Stimulated activated CD4-positive, alpha-beta T cell treated with anti-CD3 and anti-CD28 coated beads, Interleukin-15, amount 100 ng/mL, for 48 hours (primary cell): ENCODE results near the gene SELENOW.
"Not testable (repeated sequence)": the region's sequence is repeated elsewhere in the genome, so short reads cannot be mapped to it uniquely, and the experiment has no call there.

Source experiments
- DNase-seq, 2 donors: peaks; one replicate each; pipeline ENCODE4 v3.0.0-alpha.2; 2020; ENCODE audit warnings: low read depth in 2 of 2

Gene SELENOW

DNA sequence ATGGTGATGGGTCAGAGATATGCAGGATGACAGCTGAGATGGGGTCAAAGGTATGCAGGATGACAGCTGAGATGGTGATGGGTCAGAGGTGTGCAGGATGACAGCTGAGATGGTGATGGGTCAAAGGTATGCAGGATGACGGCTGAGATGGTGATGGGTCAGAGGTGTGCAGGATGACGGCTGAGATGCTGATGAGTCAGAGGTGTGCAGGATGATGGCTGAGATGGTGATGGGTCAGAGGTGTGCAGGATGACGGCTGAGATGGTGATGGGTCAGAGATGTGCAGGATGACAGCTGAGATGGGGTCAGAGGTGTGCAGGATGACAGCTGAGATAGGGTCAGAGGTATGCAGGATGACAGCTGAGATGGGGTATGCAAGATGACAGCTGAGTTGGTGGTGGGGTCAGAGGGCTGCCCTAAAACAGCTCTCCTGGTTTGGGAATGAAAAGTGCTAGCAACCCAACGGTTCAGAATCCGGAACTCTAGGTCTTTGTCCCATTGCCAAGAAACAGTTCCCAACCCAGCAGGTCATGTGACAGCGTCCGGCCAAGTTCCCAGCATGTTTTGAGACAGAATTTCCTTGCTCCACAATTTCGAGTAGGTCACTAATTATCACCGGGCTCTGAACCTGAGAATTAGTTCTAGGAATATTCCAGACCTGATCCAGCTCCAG lies 3.2 kb downstream of the SELENOW start:
- DNase-seq = no peak

DNA sequence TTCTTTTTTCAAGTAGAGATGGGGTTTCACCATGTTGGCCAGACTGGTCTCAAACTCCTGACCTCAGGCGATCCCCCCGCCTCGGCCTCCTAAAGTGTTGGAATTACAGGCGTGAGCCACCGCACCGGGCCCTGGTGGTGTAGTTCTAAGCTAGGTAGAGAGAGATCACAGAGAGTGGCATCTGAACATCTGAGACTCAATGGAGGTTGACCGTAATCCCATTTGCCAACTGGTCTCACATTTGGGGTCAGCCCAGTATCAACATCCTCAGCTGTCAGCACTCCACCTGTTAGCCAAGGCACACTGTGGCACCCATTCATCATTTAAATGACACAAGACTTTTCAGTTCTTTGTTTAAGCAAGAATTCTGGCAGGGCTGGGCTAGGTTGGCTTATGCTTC lies 8.1 kb downstream of the SELENOW start:
- no peak for DNase-seq

DNA sequence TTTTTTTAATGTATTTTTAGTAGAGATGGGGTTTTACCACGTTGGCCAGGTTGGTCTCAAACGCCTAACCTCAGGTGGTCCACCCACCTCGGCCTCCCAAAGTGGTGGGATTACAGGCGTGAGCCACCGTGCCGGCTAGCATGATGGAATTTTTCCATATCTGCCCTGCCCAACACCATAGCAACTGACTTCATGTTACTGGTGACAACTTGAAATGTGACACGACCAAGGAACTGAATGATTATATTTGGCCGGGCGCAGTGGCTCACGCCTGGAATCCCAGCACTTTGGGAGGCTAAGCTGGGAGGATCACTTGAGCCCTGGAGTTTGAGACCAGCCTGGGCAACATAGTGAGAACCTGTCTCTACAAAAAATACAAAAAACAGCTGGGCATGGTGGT lies 8.8 kb downstream of the SELENOW start:
- not testable (repeated sequence) for DNase-seq

DNA sequence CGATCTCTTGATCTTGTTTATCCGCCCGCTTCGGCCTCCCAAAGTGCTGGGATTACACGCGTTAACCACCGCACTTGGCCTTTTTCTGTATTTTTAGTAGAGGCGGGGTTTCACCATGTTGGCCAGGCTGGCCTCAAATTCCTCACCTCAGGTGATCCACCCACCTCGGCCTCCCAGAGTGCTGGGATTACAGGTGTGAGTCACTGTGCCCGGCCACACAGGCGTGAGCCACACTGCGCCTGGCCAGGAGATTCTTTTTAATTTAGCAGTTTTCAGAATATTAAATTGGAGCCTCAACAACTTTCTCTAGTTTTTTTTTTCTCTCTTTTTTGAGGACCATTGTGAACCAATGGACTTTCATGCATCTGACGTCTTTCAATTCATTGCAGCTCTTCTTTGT lies 11.3 kb downstream of the SELENOW start:
- DNase-seq = not testable (repeated sequence)

DNA sequence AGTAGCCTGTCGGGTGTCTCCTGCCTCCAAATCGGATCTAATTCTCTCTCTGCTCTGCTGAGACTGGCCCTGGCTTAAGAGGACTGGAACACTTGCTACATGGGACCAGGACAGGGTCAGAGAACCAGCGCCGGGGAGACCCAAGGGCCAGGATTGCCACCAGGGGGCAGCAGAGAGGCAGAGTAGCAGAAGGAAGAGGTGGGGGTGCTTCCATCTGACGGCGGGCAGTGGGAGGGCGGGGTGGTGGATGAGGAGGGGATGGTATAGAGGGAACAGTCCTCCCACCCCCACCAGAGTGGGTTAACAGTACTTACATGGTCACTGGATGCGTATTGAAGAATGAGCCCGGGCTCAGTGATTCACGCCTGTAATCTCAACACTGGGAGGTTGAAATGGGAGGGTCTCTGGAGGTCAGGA lies 11.9 kb downstream of the SELENOW start:
- DNase-seq = peak; percentile 78 to 86

DNA sequence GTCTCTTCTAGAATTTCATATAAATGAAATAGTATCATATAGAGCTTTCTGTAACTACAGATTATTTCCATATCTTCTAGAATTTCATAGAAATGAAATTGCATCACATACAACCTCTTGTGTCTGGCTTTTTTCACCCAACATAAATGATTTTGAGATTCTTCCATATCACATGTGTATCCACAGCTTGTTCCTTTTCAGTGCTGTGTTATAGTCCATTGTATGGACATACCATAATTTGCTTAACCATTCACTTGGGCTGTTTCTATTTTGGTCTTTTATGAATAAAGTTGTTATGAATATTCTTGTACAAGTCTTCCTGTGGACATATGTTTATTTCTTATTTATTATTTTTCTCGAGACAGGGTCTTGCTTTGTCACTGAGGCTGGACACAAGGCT lies 14.1 kb downstream of the SELENOW start:
- DNase-seq = no peak

DNA sequence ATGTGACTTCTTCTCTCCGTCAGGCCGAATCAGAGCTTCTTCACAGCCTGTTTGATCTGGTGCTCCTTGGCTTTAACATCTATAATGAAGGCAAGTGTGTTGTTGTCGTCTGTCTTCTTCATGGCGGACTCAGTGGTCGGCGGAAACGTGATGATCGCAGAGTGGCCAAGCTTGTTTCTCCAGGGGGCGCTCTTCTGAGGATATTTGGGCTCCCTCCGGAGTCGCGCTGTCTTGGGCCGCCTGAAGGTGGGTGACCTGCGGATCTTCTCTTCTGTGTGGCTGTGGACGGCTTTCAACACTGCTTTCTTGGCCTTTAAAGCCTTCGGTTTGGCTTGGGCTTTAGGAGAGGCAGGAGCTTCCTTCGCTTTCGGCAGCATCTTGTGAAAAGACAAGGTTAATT lies 16.0 kb downstream of the SELENOW start:
- no peak for DNase-seq

DNA sequence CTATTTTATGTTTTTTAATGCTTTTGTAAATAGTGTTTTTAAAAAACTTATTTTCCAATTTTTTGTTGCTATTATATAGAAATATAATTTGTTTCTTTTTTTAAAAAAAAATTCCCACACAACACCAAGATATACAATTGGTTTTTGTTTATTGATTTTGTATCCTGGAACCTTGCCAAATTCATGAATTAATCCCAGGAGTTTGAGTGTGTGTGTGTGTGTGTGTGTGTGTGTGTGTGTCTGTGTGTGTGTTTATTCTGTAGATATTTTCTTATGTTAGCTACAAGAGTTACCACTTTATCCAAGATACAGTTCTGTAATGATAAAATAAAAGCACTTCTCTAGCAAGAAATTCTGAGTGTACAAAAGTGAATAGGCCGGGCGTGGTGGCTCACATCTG lies 18.3 kb downstream of the SELENOW start:
- DNase-seq = no peak

DNA sequence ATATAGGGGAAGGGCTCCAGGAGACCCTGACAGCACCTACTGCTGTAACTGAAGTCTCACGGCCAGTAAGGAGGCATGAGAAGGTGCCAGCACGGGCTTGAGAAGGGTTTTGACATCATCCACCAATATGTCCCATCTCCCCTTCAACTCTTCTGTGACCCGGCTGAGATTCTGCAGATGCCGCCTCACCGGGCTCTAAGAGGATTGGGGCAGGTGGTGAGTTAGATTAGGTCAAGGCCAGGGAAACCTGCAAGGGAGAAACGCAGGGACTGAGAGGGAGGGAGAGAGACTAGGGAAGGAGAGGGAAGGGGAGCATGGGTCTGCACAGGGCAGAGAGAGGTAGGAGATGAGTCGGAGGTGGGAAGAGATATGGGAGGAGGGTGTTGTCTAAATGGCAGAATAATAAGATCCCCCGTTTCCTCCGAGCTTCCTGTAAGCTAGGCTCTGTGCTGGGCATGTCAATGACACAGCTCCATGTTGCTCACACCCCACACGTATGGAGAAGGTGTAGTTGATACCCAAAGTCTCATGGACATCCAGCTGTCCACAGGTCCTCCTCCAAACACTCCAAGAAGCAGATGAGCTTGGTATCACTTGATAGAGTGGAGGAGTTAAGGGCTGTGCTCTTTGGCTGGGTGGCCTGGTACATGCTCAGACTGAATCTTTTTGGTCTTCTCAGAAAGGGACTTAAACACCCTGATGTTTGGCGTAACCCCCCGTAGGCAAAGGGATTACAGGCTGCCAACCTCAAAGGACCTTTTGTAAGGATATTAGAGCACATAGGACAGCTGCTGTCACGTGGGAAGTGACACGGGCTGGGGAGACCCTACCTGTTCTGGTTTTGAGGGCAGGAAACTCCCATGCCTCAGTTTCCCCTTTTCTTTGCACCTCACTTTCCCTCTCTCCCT lies 19.7 kb downstream of the SELENOW start:
- DNase-seq = no peak

DNA sequence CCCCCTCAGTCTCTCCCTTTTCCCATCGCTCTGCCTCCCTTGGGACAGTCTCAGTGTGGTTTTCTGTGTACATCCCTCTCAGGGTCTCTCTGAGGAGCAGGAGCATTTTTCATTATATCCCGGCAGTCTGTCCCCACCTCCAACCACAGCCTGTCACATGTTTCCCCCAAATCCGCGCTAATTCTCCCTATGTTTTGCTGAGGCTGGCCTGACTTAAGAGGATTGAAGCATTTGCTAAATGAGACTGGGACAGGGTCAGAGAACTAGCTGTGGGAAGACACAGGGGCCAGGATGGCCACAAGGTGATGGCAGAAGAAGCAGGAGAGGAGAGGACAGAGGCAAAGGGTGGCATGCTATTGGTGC lies 20.4 kb downstream of the SELENOW start:
- no peak for DNase-seq

DNA sequence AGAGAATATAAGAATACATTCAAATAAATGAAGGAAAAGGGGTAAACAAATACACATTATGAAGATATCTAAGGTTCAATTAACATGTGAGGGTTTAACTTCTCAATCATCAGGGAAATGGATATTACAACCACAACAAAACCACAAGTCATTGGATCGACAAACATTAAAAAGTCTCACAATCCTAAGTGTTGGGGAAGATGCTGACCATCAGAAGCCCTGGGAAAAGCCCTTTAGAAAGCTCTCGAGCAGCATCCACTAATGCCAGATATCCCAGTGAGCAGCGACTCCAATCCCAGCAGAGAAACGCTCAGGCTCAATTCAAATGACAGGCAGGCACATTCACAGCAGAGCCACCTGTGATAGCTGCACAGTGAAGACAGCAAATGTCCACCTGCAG lies 22.8 kb downstream of the SELENOW start:
- no peak for DNase-seq

DNA sequence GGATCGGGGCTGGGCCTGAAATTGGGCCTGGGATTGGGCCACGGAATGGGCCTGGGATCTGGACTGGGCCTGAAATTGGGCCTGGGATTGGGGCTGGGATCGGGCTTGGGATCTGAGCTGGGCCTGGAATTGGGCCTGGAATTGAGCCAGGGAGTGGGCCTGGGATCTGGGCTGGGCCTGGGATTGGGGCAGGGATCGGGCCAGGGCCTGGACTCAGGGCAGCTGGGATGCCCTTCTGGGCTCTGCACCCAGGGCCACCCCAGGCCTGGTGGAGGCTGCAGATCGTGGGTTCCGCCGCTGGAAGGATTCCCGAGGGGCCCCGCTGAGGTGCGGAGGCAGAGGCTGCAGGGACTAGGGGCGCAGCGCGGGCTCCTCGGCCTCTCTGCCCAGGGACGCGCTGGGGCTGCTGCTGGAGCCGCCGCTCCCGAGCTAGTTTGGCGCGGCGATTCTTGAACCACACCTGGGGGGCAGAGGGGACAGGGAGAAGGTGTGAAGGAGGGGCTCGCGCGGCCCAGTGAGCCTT lies 24.1 kb downstream of the SELENOW start:
- no peak for DNase-seq

DNA sequence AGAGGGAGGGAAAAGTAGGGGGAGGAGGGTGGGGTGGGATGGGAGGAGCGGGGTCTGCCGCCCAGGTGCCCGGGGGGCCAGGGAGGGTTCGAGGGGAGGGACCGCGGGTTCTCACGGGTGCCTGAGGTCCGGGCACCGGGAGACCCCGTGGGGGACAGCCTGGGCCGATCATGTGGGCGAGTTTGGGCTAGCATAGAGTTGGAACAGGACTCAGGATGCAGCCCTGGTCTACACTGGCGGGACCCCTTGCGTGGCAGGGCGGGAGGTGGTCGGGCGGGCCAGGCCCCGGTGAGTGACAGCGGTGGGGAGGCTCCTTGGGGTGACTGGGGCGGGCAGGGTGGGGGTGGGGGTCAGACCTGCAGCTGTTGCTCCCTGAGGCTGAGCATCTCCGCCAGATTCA lies 24.6 kb downstream of the SELENOW start:
- DNase-seq = not testable (repeated sequence)

DNA sequence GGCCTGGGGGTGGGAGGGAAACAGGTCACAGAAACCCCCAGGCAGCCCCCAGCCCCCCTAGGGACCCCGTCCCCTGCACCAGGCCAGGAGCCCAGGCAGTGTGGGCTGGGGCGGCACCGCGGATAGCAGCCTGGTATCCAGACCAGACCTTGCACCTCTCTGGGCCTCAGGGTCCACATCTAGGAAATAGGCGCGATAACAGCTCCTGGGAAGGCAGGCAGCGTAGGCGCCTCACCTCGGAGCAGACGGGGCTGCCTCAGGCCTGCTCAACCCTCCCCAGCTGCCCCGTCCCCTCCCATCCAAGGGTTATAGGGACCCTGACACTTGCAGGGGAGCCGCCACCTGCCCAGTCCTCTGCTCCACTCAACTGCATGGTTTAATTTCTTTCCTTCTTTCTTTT lies 25.2 kb downstream of the SELENOW start:
- not testable (repeated sequence) for DNase-seq

DNA sequence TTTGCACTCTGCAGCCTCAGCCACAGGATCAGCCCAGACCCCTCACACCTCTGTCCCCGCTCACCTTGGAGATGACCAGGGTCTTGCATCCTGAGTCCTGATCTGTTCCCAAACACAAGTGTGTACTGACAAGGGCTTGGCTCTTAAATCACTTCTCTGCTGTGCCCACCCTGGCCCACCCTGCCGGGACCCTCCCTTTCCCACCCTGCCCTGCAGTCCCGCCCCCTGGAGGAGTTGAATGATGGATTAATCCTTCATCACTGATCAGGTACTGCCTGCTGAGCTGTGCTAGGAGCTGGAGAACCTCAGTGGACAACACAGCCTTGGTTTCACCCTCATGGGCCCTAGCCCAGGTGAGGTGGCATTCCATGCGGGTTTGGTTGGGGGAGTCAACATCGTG lies 25.9 kb downstream of the SELENOW start, which contains the start of gene TPRX1:
Gene TPRX1 (minus strand): TSS at position 101 of the 400 bp plus-strand sequence. CDS start 12 bp downstream, at position 89.
- not testable (repeated sequence) for DNase-seq

DNA sequence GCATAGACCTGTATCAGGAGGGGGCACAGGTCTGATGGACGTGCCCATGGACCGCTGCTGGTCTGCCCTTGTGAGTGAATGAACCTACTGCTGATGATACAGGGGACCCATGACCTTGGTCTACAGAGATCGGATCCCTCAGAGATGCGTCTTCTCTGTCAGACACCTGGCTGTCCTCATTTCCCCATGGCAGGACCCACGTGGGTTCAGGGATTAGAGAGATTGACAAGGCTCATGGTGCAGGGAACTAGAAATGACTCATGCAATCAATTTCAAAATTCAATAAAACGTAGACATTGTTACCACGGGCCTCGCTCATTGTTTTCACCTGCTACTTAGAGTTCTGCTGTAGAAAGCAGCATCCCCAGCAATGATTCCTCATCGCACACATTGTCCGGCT lies 26.8 kb downstream of the SELENOW start:
- DNase-seq = no peak

DNA sequence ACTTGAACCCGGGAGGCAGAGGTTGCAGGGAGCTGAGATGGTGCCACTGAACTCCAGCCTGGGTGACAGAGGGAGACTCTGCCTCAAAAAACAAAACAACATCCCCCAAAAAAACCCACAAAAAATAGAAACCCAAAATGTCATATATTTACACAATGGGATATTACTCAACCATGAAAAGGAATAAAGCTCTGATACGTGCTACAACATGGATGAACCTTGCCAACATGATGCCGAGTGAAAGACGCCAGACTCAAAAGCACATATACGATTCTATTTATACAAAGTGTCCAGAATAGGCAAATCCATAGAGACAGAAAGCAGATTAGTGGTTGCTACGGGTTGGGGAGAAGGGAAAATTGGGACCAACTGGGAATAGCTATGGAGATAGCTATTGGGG lies 27.9 kb downstream of the SELENOW start:
- no peak for DNase-seq

DNA sequence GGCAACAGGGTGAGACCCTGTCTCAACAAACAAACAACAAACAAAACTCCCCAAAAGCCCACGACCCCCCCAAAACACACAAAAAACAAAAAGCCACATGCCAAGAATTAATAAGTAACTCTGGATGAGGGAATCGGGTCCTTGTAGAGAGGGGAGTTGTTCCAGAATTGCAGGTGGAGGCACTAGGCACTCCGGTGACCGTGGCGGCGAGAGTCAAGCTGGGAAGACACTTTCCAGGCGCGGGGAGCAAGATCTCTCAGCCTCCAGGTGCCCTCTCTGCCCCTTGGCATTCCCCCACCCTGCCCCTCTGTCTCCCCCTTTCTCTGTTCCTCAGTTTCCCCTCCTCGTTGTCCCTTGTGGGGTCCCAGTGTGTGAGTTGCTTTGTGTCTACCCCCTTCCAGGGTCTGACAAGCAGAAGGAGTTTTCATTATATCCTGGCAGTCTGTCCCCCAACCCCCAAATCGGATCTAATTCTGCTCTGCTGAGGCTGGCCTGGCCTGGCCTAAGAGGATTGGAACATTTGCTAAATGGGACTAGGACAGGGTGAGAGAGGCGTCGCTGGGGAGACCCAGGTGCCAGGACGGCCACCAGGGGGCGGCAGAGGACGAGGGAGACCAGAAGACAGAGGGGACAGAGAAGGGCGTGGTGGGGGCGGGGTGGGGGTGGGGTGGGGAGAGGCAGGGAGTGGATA lies 34.9 kb downstream of the SELENOW start:
- DNase-seq = peak; percentile 64 to 81

DNA sequence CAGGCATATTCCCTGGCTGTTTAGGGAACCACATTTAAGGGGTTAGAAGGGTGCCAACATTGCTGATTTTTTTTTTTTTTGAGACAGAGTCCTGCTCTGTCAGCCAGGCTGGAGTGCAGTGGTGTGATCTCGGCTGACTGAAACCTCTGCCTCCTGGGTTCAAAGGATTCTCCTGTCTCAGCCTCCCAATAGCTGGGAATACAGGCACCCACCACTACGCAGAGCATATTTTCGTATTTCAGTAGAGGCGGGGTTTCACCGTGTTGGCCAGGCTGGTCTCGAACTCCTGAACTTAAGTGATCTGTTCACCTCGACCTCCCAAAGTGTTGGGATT lies 35.5 kb downstream of the SELENOW start:
- no peak for DNase-seq

DNA sequence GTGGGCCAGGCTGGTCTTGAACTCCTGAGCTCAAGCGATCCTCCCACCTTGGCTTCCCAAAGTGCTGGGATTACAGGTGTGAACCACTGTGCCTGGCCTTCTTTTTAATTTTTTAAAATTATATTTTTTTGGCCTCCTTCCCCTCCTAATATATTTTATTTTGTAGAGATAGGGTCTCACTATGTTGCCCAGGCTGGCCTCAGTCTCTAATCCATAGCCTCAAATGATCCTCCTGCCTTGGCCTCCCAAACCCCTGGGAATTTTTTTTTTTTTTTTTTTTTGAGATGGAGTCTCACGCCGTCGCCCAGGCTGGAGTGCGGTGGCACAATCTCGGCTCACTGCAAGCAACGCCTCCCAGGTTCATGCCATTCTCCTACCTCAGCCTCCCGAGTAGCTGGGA lies 37.8 kb downstream of the SELENOW start:
- not testable (repeated sequence) for DNase-seq

DNA sequence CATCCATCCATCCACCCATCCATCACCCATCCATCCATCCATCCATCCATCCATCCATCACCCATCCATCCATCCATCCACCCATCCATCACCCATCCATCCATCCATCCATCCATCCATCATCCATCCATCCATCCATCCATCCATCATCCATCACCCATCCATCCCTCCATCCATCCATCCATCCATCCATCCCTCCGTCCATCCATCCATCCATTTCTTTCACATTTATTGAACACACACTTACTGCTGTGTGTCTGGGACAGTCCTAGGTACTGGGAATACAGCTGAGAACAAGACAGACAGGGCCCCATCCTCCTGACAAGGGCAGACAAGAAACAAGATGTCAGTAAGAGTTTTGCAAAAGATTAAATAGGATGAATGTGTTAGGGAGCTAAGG lies 39.7 kb downstream of the SELENOW start:
- not testable (repeated sequence) for DNase-seq

DNA sequence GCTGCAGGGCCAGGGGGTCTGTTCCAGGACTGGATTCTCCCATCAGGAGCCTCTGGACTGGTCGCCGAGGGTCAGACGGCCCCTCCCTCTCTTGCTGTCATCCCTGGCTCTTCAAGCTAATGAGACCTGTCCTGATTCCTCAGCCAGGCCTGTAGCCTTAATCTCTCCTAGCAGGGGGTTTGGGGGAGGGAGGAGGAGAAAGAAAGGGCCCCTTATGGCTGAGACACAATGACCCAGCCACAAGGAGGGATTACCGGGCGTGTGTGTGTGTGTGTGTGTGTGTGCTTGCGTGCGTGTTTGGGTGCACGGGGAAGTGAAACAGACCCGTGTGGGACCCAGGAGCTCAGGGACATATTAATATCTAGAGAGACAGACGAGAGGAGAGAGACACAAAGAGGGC lies 41.4 kb downstream of the SELENOW start:
- DNase-seq = no peak
